GM12878 (cell line): ENCODE results near the gene CCDC106. TPM values are rescaled to one million over a fixed set of nuclear protein-coding genes. Genes with fewer than 3 reads are reported as not detected.
A peak's percentile ranks its signal among the peaks of the same experiment; 100 is the strongest.

ENCODE experiments used
- ATAC-seq: fragments of 200-7000 bp; cut with Tn5 transposase; 3 replicates; pipeline ENCODE4 v1.9.1; 2020; ENCODE audit warnings: mild to moderate bottlenecking, moderate library complexity
- BruUV-seq: library from RNA; stranded (reverse); fragments of 400-500 nt; replicated peaks from 2 replicates; lab custom pipeline; 2021; lab: Mats Ljungman, UMichigan
- CTCF ChIA-PET: fragments of 300-600 bp; sonication (Branson Sonifier 250); formaldehyde crosslinking; extraction: SDS; loops from one replicate; lab custom pipeline; 2021; ENCODE audit warnings: inconsistent platforms; lab: Yijun Ruan, JAX
- POLR2A ChIA-PET: fragments of 350-600 bp; formaldehyde crosslinking; extraction: SDS; loops from one replicate; lab custom pipeline; 2021; ENCODE audit warnings: inconsistent platforms; lab: Charles Lee
- RAD21 ChIA-PET: fragments of 300-600 bp; sonication (Branson Sonifier 250); formaldehyde crosslinking; loops from one replicate; lab custom pipeline; 2023; ENCODE audit warnings: antibody characterized with exemption; ENCODE audit not compliant: unreplicated experiment; lab: Charles Lee
- SMC1A ChIA-PET: fragments of 300-600 bp; sonication (Branson Sonifier 250); formaldehyde crosslinking; loops from one replicate; lab custom pipeline; 2023; ENCODE audit not compliant: unreplicated experiment, uncharacterized antibody; lab: Charles Lee
- DNase-seq: peaks from one replicate; pipeline ENCODE4 v3.0.0-alpha.2; 2011; ENCODE audit warnings: low read depth, low spot score
- FAIRE-seq: peaks from 3 replicates; lab custom pipeline; 2011; peaks lifted over from hg19 to GRCh38; lab: Jason Lieb, UNC
- H2AFZ ChIP-seq: 2 replicates; pipeline ENCODE4 v1.6.0; 2011; ENCODE audit warnings: low read depth, low read length, control low read depth; ENCODE audit not compliant: control insufficient read depth
- H3K27ac ChIP-seq: 2 replicates; pipeline ENCODE4 v1.5.1; 2011; ENCODE audit warnings: control low read depth; ENCODE audit not compliant: control insufficient read depth, insufficient read depth
- H3K27me3 ChIP-seq, 2 experiments: replicated peaks in 1 of 2; 2 replicates each; pipeline versions ENCODE4 v1.6.0 to v1.6.1; 2011; ENCODE audit warnings: low read length in 1 of 2; ENCODE audit not compliant: control insufficient read depth in 2 of 2, insufficient read depth in 2 of 2
- H3K36me3 ChIP-seq, 2 experiments: 2 replicates each; pipeline ENCODE4 v1.5.1; 2011; ENCODE audit warnings: low read length in 1 of 2; ENCODE audit not compliant: control insufficient read depth in 2 of 2, insufficient read depth in 2 of 2
- H3K4me1 ChIP-seq: 2 replicates; pipeline ENCODE4 v1.6.1; 2011; ENCODE audit warnings: mild to moderate bottlenecking, low read length, moderate library complexity, mixed read lengths; ENCODE audit not compliant: control insufficient read depth, insufficient read depth
- H3K4me2 ChIP-seq: 2 replicates; pipeline ENCODE4 v1.6.0; 2011; ENCODE audit warnings: control low read depth; ENCODE audit not compliant: control insufficient read depth, insufficient read depth
- H3K4me3 ChIP-seq: fragments of 200-600 bp; sonication (generic); 2 replicates; pipeline ENCODE4 v1.5.1; 2016
- H3K79me2 ChIP-seq: 2 replicates; pipeline ENCODE4 v1.6.0; 2011; ENCODE audit warnings: low read length; ENCODE audit not compliant: control insufficient read depth, insufficient read depth
- H3K9ac ChIP-seq: 2 replicates; pipeline ENCODE4 v1.8.0; 2011; ENCODE audit warnings: low read length, control low read depth, mixed read lengths; ENCODE audit not compliant: control insufficient read depth, insufficient read depth
- H3K9me3 ChIP-seq: replicated peaks from 3 replicates; pipeline ENCODE4 v1.5.1; 2011; ENCODE audit warnings: mild to moderate bottlenecking, low read length; ENCODE audit not compliant: control insufficient read depth, insufficient read depth
- H4K20me1 ChIP-seq: 2 replicates; pipeline ENCODE4 v1.6.0; 2011; ENCODE audit not compliant: control insufficient read depth, insufficient read depth
- BHLHE40 ChIP-seq, 2 experiments: fragments of 450-650 bp in 1 of 2; IDR thresholded peaks; 2 replicates each; pipeline ENCODE4 v1.6.1; 2011 to 2017; ENCODE audit warnings: low read depth in 2 of 2, borderline replicate concordance in 1 of 2, improper control_type of control experiment in 1 of 2, low read length in 1 of 2, mild to moderate bottlenecking in 1 of 2
- BRCA1 ChIP-seq: IDR thresholded peaks from 2 replicates; pipeline ENCODE4 v1.6.1; 2011; ENCODE audit warnings: low read depth, low read length, improper control_type of control experiment
- CBFB ChIP-seq: IDR thresholded peaks from 2 replicates; pipeline ENCODE4 v1.6.1; 2016; ENCODE audit warnings: antibody characterized with exemption, low read depth
- CBX5 ChIP-seq: sonication (generic); IDR thresholded peaks from 2 replicates; pipeline ENCODE4 v1.6.1; 2016; ENCODE audit warnings: low read depth, moderate library complexity, mild to moderate bottlenecking, inconsistent platforms
- DPF2 ChIP-seq: fragments of 450-650 bp; IDR thresholded peaks from 2 replicates; pipeline ENCODE4 v1.6.1; 2017; ENCODE audit warnings: mild to moderate bottlenecking
- GATAD2B ChIP-seq: fragments of 450-650 bp; conservative IDR thresholded peaks from 2 replicates; pipeline ENCODE4 v1.6.1; 2017; ENCODE audit warnings: low read depth, mild to moderate bottlenecking, moderate library complexity
- HCFC1 ChIP-seq: fragments of 150-350 bp; IDR thresholded peaks from 2 replicates; pipeline ENCODE4 v1.6.1; 2014; ENCODE audit warnings: low read length
- IKZF1 ChIP-seq: fragments of 450-650 bp; conservative IDR thresholded peaks from 2 replicates; pipeline ENCODE4 v1.6.1; 2017; ENCODE audit warnings: antibody characterized with exemption, mild to moderate bottlenecking
- MEF2A ChIP-seq: IDR thresholded peaks from 2 replicates; pipeline ENCODE4 v1.6.1; 2011; ENCODE audit warnings: low read depth, mild to moderate bottlenecking, low read length, moderate library complexity; ENCODE audit not compliant: insufficient read depth
- NFXL1 ChIP-seq: fragments of 450-650 bp; IDR thresholded peaks from 2 replicates; pipeline ENCODE4 v1.6.1; 2017; ENCODE audit warnings: antibody characterized with exemption, mild to moderate bottlenecking, borderline replicate concordance
- NR2F1 ChIP-seq: fragments of 450-650 bp; conservative IDR thresholded peaks from 2 replicates; pipeline ENCODE4 v1.6.1; 2017; ENCODE audit warnings: mild to moderate bottlenecking
- PML ChIP-seq: IDR thresholded peaks from 2 replicates; pipeline ENCODE4 v1.6.1; 2012; ENCODE audit warnings: low read length, inconsistent platforms
- RB1 ChIP-seq: fragments of 450-650 bp; formaldehyde crosslinking; IDR thresholded peaks from 2 replicates; pipeline ENCODE4 v1.6.1; 2017; ENCODE audit warnings: mild to moderate bottlenecking, borderline replicate concordance
- STAT3 ChIP-seq: IDR thresholded peaks from 2 replicates; pipeline ENCODE4 v1.6.1; 2011; ENCODE audit warnings: low read depth, low read length, improper control_type of control experiment
- ZNF207 ChIP-seq: fragments of 450-650 bp; IDR thresholded peaks from 2 replicates; pipeline ENCODE4 v1.6.1; 2014; ENCODE audit warnings: antibody characterized with exemption, mild to moderate bottlenecking, borderline replicate concordance
- ZNF217 ChIP-seq: fragments of 450-650 bp; IDR thresholded peaks from 2 replicates; pipeline ENCODE4 v1.6.1; 2017; ENCODE audit warnings: antibody characterized with exemption, mild to moderate bottlenecking
- ZSCAN29 ChIP-seq: fragments of 450-650 bp; IDR thresholded peaks from 2 replicates; pipeline ENCODE4 v1.6.1; 2017; ENCODE audit warnings: mild to moderate bottlenecking, moderate library complexity
- WGBS: methylation state at CpG from one replicate; pipeline ENCODE4 v1.1.6; 2016; ENCODE audit warnings: low lambda C conversion rate; ENCODE audit not compliant: insufficient replicate concordance, insufficient coverage; ENCODE audit errors: missing lambda C conversion rate; 5-methylcytosine and 5-hydroxymethylcytosine counted together
- in situ Hi-C: fragments of 300-500 bp; cut with MboI; formaldehyde crosslinking; loops from 9 replicates; pipeline ENCODE4 v1.14.3; 2018; ENCODE audit warnings: mixed read lengths
- intact Hi-C: fragments of 100-400 bp; cut with micrococcal nuclease; formaldehyde crosslinking; loops from one replicate; pipeline ENCODE4 v1.14.2; 2022; ENCODE audit not compliant: unreplicated experiment
- polyA plus RNA-seq, 11 experiments: library from polyadenylated mRNA; depleted of rRNA in 4 of 11; unstranded in 6 of 11; stranded (reverse) in 5 of 11; fragments of >200 nt; fragmentation: Nextera tagmentation in 4 of 11; fragmentation: Illumina TruSeq in 1 of 11; extraction: Ambion mirVana in 4 of 11; extraction: Trizol in 1 of 11; gene quantifications; 1 replicate in 1 of 11; 2 replicates in 10 of 11; pipeline versions ENCODE4 v1.2.1 to v1.2.3, GENCODE V29; 2011 to 2016; ENCODE audit warnings: inconsistent platforms in 2 of 11, missing spikeins in 2 of 11, low read depth in 1 of 11
- total RNA-seq, 4 experiments: library from RNA; depleted of rRNA in 3 of 4; stranded (reverse); fragments of >200 nt in 3 of 4; fragmentation: Illumina TruSeq in 1 of 4; extraction: Trizol in 1 of 4; gene quantifications; 2 replicates each; pipeline versions ENCODE4 v1.2.1 to v1.2.3, GENCODE V29; 2013 to 2021
- TF ChIP-seq, protein P1 (sequence below): fragments of 150-350 bp; IDR thresholded peaks from 2 replicates; pipeline ENCODE4 v1.6.1; 2016; ENCODE audit warnings: low read depth, low read length
- TF ChIP-seq, protein P2 (sequence below): IDR thresholded peaks from 2 replicates; pipeline ENCODE4 v1.6.1; 2012; ENCODE audit warnings: low read depth, low read length, improper control_type of control experiment

The CCDC106 gene
- total and polyA plus RNA-seq, 10 of the 15 experiments (the other 5 are each of a cell fraction or from before 2014, with no cell fraction given): 0.04 to 35.9 (median 19.8) TPM

DNA sequence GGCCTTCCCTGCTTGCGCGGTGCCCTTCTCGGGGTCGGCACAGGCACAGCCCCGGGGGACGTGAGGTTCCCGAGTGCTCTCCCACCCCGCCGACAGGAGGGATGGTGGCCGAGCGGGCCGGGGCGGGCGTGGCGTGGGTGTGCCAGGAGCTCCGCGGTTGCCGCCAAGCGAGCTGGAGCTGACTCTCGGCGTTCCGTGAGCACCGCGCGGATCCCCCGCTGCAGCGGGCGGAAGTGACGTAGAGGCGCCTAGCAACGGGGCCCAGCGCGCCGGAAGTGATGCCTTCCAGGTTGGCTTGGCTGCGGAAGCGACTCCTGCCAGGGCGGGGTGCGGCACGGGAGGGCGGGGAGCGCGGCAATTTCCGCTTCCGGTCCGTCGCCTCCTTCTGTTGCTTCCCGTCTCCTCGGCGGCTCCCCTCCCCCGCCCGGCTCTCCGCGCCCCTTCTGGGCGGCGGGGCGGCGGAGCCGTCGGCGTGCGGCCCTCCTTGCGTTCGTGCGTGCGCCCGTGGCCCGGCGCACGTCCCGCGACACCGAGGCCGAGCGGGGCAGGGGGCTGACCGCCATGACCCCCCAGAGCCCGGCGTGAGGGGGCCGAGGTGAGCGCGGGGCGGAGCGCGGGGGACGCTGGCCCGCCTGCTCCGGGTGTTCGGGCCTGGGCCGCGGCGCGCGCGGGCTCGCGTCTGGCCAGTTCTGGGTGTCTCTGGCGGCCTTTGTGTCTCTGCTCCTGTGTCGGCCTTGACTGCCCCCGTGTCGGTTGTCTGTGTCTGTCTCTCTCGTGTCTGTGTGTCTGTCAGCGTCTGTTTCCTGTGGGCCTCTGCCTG, 27.0 kb downstream of the CCDC106 start, which contains the start of gene EPN1:
EPN1 (plus strand) TSS at position 386 of the 820 bp plus-strand sequence. CDS start 3,402 bp downstream, outside the sequence.
- CTCF ChIA-PET: interaction anchor here (1.8 kb wide), 1 partner anchor 28 kb away, joined by 7 read pairs; the partner anchor contains the start of gene CCDC106
- POLR2A ChIA-PET: interaction anchor here (1.4 kb wide), 1 partner anchor 18 kb away, joined by 5 read pairs; no protein-coding TSS in a partner anchor
- in situ Hi-C loops (loop anchor here (5.0 to 25.0 kb wide), 2 partner anchors 132 to 1538 kb away; partner anchors contain the start of gene CNOT3), intact Hi-C loops (loop anchor here (5.0 kb wide), 2 partner anchors 33 to 657 kb away; partner anchors contain the start of genes ZNF580 and ZNF581)
- no TSS peak for BruUV-seq
- H3K27ac ChIP-seq: peak within 1 kb of the TSS; percentile 94
- H3K4me1 ChIP-seq: peaks cover 23% of the 10 kb centered on the region
- SMC1A ChIA-PET: no interaction called here
- no peaks in the 10 kb centered on the region for H3K27me3 ChIP-seq
- H3K4me3 ChIP-seq: peak within 1 kb of the TSS; percentile 92
- DNase-seq: peak; percentile 74
- peaks cover 51% of the 10 kb centered on the region for H3K79me2 ChIP-seq
- FAIRE-seq: peak; percentile 79
- peak; percentile 64 for ATAC-seq
- H4K20me1 ChIP-seq: peaks cover 10% of the 10 kb centered on the region
- RAD21 ChIA-PET: interaction anchor here (1.8 kb wide), 1 partner anchor 20 kb away, joined by 9 read pairs; the partner anchor contains the start of gene U2AF2
- peak within 1 kb of the TSS; percentile 97 for H3K9ac ChIP-seq
- WGBS: under 1% methylated on average over 80 of the region's 101 CpGs
- H2AFZ ChIP-seq: peak within 1 kb of the TSS; percentile 19; the same call in 1 of the 2 replicates
- H3K9me3 ChIP-seq: no peaks in the 10 kb centered on the region
- peak within 1 kb of the TSS; percentile 100 for H3K4me2 ChIP-seq
- peaks cover 15 to 23% of the 10 kb centered on the region in 2 experiments for H3K36me3 ChIP-seq
- TF ChIP-seq MEF2A (0 out of 2 replicates have a peak, but pooled peaks have one; percentile 26), CBFB (peak; percentile 48; the same call in 1 of the 2 replicates), GATAD2B (peak; percentile 90), CBX5 (no peak), BRCA1 (0 out of 2 replicates have a peak, but pooled peaks have one; percentile 19), NR2F1 (peak; percentile 91), DPF2 (peak; percentile 88), RB1 (peak; percentile 84; the same call in 1 of the 2 replicates), ZSCAN29 (peak; percentile 73; the same call in 1 of the 2 replicates), ZNF207 (no peak; the same call in 1 of the 2 replicates), IKZF1 (peak; percentile 93), BHLHE40 (IDR thresholded peaks at IDR 0.05; ENCODE audit: borderline replicate concordance in 1 of 2, low read depth in 2 of 2, low read length in 1 of 2) (peak; percentile 88 to 96), NFXL1 (0 out of 2 replicates have a peak, but pooled peaks have one; percentile 61), HCFC1 (peak; percentile 75), STAT3 (no peak), PML (peak; percentile 69; the same call in 1 of the 2 replicates), ZNF217 (peak; percentile 83)
- TF ChIP-seq, protein P1, sequence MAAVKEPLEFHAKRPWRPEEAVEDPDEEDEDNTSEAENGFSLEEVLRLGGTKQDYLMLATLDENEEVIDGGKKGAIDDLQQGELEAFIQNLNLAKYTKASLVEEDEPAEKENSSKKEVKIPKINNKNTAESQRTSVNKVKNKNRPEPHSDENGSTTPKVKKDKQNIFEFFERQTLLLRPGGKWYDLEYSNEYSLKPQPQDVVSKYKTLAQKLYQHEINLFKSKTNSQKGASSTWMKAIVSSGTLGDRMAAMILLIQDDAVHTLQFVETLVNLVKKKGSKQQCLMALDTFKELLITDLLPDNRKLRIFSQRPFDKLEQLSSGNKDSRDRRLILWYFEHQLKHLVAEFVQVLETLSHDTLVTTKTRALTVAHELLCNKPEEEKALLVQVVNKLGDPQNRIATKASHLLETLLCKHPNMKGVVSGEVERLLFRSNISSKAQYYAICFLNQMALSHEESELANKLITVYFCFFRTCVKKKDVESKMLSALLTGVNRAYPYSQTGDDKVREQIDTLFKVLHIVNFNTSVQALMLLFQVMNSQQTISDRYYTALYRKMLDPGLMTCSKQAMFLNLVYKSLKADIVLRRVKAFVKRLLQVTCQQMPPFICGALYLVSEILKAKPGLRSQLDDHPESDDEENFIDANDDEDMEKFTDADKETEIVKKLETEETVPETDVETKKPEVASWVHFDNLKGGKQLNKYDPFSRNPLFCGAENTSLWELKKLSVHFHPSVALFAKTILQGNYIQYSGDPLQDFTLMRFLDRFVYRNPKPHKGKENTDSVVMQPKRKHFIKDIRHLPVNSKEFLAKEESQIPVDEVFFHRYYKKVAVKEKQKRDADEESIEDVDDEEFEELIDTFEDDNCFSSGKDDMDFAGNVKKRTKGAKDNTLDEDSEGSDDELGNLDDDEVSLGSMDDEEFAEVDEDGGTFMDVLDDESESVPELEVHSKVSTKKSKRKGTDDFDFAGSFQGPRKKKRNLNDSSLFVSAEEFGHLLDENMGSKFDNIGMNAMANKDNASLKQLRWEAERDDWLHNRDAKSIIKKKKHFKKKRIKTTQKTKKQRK: no peak
- TF ChIP-seq, protein P2, sequence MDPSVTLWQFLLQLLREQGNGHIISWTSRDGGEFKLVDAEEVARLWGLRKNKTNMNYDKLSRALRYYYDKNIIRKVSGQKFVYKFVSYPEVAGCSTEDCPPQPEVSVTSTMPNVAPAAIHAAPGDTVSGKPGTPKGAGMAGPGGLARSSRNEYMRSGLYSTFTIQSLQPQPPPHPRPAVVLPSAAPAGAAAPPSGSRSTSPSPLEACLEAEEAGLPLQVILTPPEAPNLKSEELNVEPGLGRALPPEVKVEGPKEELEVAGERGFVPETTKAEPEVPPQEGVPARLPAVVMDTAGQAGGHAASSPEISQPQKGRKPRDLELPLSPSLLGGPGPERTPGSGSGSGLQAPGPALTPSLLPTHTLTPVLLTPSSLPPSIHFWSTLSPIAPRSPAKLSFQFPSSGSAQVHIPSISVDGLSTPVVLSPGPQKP: peak; percentile 82
